Activated T-cell treated with anti-CD3 and anti-CD28 coated beads, Interleukin-2, amount 50 U/mL, for 1 hour (primary cell): ENCODE data around the gene CERT1.

ENCODE experiments used
- DNase-seq: peaks from one replicate; pipeline ENCODE4 v3.0.0-alpha.2; 2020

CERT1 gene

DNA sequence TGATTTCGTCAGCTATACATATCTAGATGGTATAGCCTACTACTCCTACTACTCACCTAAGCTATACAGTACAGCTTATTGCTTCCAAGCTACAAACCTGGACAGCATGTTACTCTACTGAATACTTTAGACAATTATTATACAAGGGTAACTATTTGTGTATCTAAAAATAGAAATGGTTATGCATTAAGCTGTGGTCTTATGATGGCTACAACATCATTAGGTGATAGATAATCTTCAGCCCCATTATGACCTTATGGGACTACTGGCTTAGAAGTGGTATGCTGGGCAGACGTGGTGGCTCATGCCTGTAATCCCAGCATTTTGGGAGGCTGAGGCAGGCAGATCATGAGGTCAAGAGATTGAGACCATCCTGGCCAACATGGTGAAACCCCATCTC is 40.2 kb downstream of the CERT1 start:
- DNase-seq = no peak

DNA sequence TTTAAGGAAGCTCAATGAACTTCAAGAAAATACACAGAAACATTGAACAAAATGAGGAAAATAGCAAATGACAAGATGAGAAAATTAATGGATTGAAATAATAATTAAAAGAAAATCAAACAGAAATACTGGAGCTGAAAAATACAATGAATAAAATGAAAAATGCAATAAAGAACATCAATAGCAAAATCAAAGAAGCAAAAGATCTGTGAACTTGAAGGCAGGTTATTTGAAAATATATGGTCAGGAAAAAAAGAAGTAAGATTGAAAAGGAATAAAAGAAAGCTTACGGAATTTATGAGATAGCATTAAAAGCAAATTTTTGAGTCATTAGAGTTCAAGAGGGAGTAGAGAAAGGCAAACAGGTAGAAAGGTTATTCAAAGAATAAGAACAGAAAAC is 42.4 kb downstream of the CERT1 start:
- no peak for DNase-seq

DNA sequence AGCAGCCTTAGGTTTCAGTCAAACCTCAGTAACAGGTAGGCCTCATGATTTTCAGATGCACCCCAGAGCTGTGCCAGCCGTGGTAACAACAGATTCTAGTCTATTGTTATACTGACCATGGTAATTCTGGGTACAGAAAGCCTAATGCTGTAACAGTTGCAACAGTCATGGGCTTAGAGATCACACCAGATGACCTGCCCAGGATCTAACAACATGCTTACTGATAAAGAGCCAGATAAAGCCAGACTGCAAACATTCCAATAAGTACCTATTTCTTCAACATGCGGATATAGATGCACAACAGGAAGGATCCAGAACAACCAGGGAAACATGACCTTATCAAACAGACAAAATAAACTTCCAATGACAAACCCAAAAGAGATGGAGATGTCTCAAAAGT is 42.8 kb downstream of the CERT1 start:
- DNase-seq = no peak

DNA sequence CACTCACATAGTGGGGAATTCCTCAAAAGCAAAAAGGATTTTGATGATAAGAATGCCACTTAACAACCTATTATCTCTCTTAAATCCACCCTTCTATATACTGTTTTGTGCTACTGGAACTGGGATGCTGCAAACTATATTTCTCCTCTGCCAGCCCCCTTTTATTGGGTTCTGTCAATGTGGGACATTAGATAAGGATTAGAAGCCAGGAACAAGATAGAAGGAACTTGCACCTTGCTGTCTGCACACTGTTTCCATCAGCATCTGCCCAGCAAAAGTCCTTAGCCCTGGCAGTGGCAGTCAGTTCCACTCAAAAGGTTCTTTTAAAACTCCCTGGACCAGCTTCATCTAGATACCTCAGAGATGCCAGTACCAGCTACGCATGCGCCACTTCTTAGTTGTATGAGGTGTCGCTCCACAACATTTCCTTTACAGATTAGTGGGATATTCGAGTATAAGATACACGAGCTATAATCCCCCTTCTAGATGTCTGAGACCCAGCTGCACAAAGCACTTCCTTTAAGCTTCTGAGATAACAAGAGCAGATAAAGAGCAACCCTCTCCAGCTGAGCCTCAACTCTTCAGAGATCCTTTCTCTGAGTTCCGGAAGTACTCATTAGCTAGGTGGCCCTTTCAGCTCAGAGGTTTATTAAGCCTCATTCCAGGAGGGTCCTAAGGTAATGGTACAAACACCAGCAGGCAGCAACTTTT is 45.3 kb downstream of the CERT1 start:
- DNase-seq = no peak

DNA sequence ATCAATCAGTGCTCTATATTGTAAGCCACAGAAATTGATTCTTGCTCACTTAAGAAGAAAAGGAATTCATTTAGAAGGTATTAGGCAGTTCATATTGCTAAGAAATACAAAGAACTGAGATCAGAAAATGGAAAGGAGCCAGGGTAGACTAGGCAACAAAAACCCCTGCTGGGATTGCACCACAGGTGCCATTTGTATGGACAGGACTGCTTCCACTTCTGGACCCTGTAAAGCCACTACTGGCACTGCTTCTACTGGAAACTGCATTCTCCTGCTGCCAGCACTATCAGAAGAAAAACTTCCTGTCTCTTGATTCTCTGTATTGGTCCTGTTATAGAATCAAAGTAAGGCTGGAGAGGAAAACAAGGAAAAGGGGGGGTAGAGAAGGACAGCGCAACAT is 45.9 kb downstream of the CERT1 start:
- no peak for DNase-seq

DNA sequence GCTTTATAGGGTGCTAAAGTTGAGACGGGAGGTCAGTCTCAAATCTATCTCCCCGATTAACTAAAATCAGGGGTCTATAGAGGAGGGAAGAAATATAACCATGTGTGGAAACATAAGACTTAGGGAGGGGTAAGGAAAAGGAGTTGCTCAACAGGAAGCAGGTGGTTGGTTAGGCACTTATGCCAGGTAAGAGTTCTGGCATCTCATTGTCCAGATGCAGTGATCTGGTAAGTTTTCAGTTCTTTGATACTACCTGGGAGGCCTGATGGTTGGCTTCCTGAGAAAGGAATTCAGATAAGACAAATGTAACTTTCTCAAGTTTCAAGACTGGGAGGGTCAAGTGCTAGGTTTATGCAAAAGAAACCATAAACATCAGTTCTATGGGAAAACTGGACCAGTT is 47.7 kb downstream of the CERT1 start:
- DNase-seq = no peak

DNA sequence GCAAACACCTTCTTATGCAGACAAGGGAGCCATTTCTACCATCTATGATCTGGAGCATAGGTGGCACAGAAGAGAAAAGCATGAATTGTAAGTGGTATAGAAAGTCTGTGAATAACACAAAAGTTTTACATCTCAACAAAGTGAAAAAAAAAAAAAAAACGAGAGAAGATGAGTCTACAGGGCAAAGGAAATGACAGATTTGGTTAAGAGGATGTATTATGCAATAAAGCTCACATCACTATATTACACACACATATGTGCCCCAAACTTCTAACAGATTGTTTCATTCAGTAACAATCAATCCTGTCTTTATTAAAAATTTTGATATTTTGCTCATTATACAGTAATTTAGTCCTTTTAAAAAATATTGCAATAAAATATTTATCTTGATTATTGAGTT is 49.8 kb downstream of the CERT1 start:
- no peak for DNase-seq

DNA sequence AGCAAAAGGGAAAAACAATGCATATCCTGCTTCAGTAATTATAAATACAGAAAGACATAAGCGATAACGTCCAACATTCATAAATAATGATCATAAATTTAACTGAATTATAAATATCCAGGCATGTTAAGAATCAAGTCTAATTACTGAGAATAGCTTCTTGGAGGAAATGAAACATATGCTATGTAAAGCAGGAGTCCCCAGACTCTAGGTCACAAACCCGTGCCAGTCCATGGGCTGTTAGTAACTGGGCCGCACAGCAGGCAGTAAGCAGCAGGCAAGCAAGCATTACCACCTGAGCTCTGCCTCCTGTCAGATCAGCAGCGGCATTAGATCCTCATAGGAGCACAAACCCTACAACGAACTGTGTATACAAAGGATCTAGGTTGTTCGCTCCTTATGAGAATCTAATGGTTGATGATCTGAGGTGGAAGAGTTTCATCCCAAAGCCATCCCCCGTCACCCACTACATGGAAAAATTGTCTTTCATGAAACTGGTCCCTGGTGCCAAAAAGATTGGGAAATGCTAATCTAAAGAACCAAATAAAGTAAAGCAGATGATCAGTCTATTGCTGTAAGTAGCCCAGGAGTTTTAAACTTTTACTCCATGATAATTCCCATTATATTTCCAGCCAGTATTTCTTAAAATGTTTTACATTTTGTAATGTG is 50.4 kb downstream of the CERT1 start:
- DNase-seq = no peak

DNA sequence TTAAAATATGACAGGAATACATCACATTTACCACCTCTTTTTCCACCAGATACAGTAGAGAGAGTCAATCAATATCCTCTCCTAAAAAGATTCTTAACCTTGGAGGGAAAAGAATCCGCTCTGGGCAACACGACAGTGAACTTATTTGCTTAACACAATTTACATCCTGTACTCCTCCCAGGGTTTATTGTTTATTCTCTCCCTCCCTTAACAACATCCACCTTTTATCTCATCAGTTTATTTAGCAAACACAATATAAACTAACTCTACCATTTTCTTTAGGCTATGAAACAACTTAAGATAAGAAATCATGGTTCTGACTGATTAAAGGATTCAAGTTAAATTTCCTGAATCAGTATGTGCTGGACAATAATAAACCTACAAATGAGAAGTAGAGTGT is 50.9 kb downstream of the CERT1 start:
- DNase-seq = no peak

DNA sequence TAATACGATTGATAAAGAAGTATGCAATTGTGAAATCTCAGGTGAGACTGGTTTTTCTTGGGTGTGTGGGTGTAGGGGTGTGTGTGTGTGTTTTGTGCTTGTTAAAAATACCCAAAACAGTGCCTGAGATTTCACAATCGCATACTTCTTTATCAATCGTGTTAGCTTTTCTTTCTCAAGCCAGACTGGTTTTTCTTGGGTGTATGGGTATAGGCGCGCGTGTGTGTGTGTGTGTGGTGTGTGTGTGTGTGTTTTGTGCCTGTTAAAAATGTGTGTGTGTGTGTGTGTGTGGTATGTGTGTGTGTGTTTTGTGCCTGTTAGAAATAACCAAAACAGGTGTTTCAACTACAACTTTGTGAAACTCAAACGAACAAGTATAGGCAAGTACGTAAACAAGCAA is 53.7 kb downstream of the CERT1 start:
- DNase-seq = no peak

DNA sequence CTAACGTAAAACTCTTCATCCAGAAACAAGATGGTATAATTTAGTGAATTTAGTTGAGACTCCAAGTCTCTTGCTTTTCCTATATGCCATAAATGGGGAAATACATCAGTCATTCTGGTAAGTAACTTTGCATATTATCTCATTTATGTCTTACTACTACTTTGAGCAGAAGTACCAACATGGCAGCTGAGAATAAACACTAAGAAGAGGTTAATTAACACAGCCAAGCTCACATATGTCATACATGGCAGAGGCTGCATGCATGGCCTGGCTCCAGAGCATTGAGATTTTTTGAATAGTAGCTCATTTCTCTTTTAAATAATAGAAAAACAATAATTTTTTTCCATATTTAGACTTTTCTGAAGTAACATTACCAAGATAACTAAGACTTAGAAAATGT is 54.3 kb downstream of the CERT1 start:
- no peak for DNase-seq

DNA sequence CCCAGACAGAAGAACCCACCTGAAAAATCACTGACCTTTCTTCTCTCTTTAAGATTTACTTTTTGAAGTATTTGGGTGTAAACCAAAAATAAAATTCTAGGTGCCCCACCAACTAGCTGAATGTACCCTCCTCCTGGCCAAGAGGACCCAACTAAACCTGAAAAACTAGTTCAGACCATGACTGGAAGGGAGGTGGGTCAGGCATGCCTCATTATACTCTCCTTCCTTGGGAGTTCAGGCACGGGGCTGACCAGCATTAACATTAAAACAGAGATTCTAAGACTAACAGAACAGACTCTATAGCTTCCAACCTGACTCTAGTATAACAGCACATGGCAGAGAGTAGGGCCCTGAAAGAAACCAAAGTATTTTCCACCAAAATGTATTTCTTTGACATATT is 61.4 kb downstream of the CERT1 start:
- no peak for DNase-seq

DNA sequence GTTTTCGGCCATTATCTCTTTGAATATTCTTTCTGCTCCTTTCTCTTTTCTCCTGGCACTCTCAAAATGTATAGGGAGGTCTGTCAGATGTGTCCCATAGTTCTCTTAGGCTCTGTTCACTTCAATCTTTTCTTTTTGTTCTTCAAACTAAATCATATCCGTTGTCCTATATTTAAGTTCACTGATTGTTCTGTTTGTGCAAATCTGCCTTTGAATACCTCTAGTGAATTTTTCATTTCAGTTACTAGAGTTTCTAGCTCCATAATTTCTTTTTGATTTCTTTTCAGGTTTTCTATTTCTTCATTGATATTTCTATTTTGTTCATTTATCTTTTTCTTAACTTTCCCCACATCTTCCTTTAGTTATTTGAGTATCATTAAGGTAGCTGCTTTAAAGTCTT is 65.4 kb downstream of the CERT1 start:
- no peak for DNase-seq

DNA sequence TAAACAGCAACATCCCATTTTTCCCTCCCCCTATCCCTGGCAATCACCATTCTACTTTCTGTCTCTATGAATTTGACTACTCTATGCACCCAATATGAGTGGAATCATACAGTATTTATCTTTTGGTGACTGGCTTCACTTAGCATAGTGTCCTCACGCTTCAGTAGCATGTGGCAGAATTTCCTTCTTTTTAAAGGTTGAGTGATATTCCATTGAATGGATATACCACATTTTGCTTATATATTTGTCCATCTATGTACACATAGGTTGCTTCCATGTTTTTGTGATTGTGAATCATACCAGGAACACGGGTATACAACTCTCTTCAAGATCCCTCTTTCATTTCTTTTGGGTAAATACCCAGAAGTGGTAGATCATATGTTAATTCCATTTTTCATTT is 69.9 kb downstream of the CERT1 start:
- DNase-seq = no peak

DNA sequence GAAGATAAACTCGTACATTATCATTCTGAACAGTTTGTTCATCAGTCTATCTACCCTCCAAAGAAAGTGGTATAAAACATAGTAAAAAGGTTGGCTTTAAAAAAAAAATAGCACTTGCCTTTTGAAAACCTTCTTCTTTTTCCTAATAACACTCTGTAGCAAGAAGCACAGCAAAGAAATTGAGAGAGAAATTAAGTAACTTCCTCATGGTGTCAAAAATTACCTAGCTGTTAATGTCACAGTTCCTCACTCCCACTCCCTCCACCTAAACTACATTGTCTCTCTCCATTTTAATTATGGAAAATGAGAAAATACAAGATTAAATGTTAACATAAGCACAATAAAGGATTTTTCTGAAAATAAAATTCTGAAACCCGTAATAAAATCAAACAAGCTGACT is 72.2 kb downstream of the CERT1 start:
- DNase-seq = no peak

DNA sequence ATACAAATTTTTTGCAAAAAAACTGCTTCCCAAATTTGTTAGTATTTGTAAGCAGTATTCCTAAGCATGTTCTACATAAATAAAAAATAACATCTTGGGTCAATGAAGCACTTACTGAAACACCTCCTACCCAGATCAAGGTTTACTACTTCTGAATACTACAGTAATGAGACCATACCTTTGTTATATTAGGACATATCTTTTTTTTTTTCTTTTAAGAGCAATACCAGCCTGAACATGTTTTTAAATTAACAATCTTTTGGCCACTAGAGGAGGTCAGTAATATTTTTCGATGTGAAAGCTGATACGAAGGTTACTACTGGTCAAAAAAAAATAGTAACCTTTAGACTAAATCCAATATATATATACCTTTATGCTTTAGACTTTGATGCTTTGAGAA is 72.7 kb downstream of the CERT1 start:
- DNase-seq = no peak

DNA sequence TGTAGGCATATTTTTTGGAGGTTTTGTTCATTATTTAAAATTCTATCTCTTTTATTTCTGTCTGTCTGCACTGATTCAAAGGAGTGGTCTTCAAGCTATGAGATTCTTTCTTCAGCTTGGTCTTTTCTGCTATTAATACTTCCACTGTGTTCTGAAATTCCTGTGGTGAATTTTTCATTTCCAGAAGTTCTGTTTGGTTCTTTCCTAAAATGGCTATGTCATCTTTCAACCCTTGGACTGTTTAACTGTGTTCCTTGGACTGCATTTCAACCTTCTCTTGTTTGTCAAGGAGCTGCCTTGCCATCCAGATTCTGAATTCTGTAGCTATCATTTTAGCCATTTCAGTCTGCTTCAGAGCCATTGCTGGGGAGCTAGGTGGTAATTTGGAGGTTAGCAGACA is 76.3 kb downstream of the CERT1 start:
- no peak for DNase-seq

DNA sequence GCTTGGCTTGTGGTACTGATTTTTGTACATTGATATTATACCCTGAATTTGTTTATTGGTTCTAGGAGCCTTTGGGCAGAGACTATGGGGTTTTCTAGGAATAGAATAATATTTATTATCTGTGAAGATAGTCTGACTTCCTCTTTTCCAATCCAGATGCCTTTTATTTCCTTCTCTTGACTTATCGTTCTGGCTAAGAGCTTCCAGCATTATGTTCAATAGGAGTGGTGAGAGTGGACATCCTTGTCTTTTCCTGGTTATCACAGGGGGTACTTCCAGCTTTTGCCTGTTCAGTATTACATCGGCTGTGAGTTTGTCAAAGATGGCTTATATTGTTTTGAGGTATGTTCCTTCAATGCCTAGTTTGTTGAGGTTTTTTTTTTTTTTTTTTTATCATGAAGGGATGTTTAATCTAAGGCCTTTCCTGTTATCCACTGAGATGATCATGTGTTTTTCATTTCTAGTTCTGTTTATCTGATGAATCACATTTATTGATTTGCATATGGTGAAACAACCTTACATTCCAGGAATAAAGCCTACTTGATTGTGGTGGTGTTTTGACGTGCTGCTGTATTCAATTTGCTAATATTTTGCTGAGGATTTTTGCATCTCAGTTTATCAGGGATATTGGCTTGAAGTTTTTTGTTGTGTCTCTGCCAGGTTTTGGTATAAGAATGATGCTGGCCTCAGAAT is 77.5 kb downstream of the CERT1 start:
- no peak for DNase-seq

DNA sequence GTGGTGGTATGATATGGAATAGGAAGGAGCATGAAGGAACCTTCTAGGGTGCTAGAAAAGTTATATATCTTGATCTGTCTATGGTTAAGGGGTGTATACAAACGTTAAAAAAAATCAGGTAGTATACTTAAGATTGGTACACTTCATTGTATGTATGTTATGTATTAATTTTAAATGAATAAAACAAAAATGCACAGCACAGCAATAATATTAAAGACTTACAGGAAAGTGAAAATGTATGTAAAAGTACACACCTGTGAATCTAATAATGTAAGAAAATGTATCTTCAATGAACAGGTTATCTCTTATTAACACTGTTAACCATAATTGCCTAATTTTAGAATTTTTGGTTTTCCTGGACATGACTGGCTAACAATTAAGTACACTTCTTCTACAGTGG is 97.2 kb downstream of the CERT1 start:
- no peak for DNase-seq

DNA sequence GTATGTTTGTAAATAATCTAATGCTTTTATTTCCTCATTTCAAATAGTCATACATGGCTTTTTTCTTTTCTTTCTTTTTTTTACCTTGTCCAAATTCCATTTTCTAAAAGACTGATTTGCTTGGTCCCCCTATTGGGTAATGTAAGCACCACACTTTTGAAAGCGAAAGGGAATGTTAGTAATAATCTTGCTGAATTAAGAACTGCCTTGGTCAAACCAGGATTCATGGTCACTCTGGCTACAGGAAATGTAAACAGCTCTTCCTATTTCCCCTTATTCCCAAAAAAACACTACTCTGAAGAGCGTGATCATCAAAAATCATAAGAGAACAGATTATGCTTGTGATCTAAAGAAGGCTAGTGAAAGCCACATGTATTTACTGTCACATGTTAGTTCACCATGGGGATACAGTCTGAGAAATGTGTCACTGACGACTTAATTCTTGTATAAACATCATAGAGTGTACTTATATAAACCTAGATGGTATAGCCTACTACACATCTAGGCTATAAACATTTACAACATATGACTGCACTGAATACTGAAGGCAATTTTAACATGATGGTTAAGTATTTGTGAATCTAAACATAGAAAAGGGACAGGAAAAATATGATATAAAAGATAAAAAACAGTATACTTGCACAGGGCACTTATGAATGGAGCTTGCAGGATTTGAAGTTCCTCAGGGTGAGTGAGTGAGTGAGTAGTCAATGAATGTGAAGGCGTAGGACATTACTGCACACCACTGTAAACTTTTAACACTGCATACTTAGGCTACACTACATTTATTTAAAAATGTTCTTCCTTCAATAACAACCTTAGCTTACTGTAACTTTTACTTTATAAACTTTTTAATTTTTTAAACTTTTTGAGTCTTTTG is 99.1 kb downstream of the CERT1 start:
- no peak for DNase-seq

DNA sequence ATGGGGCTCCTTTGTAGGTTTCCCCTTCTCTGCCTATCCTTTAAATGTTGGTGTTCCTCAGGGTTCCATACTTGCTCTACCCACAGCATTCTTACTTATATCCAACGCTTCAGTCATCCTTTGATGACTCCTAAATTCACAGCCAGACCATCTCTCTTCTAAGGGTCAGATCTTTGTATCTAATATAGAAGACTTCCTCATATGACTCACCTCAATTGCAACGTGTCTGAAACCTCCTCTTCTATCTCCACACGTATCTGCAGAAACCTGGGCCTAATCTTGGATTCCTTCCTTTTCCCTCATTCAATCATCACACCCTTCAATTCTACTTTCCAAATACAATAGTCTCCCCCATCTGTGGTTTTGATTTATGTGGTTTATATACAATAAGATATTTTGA is 106.1 kb downstream of the CERT1 start:
- no peak for DNase-seq

DNA sequence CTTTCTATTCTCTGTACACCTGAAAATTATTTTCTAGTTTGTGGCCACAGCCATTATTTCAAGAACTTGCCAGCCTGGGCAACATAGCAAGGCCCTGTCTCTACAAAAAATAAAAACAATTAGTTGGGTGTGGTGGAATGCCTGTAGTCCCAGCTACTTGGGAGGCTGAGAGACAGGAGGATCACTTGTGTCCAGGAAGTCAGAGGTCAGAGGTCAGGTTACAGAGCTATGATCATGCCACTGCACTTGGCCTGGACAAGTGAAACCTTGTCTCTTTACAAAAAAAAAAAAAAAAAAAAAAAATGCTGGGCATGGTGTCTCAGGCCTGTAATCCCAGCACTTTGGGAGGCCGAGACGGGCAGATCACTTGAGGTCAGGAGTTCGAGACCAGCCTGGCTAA is 116.2 kb downstream of the CERT1 start:
- DNase-seq = no peak

DNA sequence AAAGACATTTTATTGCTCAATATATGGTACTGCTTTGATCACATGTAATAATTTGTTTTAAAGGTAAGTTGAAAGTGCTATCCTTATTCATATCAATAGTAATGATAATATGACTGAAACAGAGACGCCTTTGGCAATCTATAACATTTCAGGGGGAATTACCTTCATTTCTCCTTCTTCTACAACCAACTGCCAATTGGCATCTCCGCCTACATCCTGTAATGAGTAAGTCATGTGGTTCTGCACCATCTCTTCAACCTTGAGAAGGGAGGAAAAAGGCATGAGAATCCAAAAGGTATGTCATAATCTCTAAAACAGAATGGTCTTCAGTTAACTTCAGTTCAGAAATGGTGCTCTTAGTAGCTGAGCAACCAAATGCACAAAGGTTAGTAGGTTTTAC is 122.0 kb downstream of the CERT1 start:
- no peak for DNase-seq

DNA sequence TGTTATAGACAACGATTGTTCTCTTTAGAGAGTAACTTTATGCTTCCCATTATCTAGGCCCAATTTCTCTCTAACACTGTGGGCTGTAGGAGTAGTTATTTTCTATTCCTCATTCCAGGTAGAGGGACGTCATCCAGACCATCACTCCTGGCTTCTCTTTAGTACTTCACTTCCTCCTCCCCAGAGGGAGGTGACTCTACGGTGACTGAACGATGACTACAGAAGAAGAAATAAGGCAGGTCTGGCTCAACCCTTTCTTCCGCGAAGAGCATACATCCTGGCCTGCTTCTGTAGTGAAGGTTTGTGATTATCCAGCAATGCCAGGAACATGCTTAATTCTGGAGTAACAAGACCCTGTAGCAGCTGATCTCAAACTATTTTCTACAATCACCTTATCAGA is 123.6 kb downstream of the CERT1 start:
- DNase-seq = no peak
